Embryonic facial prominence (tissue), 1 donor: ENCODE measurements around the gene SLIT3.

Source experiments
- DNase-seq: peaks from one replicate; pipeline ENCODE4 v3.0.0-alpha.2; 2016; ENCODE audit errors: extremely low spot score

SLIT3 gene

GRCh38 chr5:169104937-169105494 lies 195.9 kb downstream of the SLIT3 start:
- no peak for DNase-seq

GRCh38 chr5:169103586-169104181 lies 197.3 kb downstream of the SLIT3 start:
- no peak for DNase-seq

- DNase-seq = no peak
Measured at GRCh38 chr5:169101966-169102365, 199.0 kb downstream of the SLIT3 start.

DNA sequence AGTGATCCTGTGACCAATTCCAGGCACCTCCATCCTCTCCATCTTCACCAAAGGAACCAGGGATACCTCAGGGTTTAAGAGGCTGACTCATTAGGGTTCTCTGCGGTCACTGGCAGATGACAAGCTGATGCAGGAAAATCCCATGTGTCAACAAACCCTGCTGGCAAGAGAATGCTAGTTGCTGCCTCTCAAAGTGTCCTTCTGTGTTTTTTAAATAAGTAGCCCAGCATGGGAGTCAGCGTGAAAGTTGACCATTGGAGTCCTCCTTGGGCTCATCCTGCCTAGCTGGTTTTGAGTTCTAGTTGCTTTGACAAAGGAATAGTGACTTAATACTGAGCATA lies 200.2 kb downstream of the SLIT3 start:
- DNase-seq = no peak

DNA sequence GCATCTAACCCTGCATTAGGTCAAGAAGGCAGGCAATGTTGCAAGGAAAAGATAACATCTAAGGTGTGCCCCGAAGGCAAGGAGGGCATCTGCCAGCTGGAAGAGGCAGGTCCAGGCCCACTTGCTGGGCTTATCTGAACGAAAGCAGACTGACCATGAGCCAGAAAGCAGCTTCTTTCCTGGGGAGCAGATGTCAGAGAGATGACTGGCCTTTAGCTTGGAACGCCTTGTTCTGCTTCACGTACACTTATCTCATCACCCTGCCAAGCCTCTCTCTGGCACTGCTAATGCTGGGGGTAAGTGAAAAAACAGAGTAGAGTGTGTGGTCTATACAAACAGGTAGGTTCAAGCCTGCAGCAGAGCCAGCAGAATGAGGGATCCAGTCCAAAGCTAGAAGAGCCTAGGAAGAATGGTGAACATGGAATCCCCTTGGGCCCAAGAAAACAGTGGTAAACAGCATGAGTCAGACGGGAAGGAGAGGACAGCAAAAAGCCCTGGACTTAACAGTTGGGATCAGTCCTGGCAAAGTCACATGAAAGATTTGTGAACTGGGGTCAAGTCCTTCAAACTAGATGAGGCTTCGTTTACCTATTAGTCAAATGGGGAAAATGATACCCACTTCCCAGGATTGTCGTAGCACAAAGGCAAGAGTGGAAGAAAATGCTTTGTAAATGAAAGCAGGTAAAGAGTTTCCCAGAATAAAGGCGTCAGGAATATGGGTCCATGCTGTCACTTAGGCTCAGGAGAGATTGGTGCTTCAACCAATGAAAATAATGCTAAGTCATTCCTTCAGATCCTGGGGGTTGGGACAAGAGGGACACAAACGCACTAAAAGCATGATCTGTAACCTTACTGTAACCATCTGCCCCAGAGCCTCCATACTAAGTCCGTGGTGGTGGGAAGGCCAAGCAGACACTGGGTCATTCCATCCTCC lies 200.9 kb downstream of the SLIT3 start:
- no peak for DNase-seq

DNA sequence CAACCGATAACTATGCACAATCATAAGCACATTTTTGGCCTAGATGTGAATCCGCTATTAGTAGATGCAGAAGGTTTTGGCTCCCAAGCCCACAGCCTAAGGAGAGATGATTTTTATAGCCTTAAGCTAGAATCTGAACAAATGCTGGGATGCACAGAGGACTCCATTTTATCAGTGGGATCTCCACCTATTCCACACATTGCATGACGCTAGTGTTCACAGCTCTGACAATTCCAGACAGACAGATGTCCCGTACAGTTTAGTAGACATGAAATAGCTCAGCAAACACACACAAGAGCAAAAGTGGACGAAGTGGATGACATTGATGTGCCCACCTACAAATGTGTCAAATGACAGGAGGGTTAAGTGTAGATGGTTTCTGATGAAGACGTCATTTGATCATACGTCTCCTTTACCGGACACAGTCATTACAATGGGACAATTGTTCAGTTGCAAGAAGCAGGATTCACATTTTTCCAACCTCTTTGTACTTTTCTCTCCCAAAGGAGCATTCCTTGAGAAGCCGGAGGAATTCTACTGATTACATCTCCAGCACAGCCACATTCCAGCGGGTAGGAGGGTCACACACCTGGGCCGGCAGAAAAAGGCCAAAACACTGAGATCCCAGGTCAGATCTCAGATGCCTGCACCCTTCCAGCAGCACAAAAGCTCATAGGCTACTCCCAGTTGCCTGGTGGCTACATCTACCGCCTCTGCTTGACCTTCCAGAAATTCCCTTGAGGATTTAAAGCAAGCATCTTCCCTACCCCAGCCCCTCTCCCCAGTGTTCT lies 202.4 kb downstream of the SLIT3 start:
- DNase-seq = no peak

- no peak for DNase-seq
Measured at GRCh38 chr5:169097374-169098326, 203.3 kb downstream of the SLIT3 start.

DNA sequence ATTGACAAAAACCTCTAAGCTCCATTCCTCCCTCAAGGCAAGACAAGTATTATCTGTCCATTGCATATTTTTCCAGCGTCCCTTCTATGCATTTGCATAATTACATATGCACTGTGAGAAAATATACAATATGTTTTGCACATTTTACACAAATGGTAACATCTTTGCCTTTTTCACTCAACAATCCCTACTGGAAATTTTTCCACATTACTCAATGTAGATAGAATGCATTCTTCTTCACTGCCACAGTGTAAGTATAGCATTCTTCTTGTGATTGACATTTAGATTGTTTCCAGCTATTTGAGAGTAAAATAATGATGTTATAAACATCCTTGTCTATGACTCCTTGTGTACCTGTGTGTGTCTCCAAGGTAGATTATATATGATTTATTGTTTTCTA lies 205.0 kb downstream of the SLIT3 start:
- no peak for DNase-seq

DNA sequence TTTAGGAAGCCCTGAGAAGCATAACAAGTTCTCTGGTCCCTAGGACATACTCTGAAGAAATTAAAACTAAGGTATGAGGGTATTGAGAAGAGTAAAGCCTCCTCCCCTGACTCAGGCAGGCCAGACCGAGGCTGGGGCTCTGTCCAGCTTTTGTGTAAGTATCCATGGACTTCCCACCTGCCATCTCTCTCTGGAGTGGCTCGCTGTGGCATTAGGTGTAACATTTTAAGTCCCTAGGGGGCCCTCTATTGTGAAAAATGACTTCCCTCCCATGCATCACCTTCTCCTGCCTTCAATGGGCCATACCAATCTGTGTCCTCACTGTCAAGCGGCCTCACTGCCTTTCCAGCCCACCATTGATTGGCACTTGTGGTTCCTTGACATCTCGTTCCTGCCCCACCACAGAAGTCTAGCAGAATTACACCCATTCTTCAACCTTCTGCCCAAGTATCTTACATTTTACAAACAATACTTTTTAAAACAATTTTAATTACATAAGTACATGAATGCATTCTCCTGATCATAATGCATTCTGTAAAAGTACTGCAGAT lies 205.5 kb downstream of the SLIT3 start:
- no peak for DNase-seq

DNA sequence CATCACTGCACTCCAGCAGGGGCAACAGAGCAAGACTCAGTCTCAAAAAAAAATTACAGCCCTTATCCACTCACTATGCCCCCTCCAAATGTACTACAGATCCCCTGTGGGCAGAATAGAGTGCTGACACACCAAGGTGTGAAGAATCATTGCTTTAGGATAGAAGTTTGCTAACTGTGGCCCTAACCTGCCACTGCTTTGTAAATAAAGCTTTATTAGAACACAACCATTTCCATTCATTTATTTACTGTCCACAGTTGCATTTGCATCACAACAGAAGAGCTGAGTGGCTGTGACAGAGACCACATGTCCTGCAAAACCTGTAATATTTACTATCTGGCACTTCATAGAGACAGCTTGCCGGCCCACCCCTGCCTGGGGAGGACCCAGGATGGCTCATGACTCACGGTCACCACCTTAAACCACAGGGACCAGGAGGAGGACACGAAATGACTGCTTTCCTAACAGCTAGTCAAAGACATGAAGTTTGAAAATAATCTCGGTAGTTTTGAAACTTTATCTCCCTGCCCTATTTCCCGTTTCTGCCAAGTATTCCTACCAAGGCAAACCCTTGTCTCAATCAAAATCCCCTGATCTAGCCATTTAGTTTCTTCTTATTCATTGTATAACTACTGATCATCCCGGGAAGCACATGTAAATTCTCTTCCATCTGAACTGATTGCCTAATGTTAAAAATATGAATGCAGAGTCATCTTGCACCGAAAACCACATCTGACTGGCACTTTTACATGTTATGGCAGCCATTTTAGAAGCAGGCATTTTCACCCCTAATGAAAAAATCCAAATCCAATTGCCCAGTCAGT lies 206.1 kb downstream of the SLIT3 start:
- DNase-seq = no peak

DNA sequence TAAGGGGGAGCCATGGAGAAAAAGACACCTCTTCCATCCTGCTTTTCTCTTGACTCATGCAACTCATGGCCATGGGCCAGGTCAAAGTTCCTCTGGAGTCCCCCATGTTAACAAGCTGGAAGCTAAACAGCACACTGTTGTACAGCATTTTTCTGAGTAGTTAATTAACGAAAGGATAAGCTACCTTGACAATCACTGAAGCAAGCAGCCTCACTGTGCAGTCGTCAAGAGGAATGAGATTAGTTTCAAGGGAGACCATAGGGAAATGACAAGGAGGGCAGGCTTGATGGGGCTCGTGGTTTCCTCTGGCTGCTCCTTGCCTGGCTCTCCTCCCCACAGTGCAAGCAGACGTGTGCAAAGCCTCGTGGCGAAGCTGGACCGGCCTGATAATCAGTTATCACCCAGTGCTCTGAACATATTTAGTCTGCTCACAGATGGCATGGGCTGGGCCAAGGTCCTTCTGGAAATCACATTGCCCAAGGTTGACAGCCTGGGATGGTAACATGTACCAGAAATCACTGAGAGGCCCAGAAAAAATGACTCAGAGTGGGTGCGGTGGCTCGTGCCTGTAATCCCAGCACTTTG lies 209.5 kb downstream of the SLIT3 start:
- no peak for DNase-seq

DNA sequence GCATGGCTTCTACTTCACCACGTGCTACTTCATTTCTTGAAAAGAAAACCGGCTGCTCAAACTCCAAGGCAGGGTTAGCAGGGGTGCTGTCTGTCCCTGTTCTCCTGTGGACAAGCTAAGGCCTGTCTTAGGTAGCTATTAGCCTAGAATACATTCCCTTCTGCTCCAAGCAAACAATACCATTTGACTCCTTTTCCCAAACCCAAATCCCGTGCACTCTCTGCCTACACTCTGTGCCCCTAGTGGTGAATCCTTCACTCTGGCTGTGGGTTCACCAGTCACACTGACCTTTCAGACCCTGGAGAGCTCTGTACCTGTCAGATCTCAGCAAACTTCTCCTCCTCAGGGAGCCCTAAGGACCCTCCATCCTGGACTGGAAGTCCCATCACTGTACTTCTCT lies 211.6 kb downstream of the SLIT3 start:
- no peak for DNase-seq

DNA sequence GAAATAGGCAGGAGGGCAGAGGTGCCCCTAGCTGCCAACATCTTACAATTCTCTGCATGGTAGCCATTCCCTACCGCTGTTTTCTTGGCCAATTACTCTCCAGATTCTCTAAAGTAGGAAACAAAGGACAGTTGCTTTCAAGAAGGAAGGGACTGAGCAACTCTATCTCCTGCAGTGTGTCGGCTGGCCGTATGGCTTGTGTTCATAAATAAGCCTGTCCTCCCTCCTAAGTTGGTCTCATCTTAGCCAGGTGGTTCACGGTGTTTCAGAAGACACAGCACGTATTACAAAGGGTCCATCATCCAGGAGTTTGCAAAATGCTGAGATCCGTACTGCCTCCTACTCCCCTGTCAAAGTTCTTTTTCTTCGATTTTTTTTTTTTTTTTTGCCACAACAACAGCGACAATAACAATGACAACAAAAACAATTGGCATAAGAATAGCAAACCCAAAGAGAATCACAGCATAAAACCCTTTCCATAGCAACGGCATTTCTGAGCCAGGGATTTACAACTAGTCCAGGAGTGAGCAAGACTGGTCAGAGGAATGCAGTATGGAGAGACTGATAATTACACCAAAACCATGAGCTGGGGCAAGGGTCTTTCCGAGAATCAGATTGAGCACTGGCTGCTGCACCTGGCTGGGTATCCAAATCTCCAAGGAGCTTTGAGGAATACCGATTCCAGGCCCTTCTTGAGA lies 212.8 kb downstream of the SLIT3 start:
- no peak for DNase-seq

DNA sequence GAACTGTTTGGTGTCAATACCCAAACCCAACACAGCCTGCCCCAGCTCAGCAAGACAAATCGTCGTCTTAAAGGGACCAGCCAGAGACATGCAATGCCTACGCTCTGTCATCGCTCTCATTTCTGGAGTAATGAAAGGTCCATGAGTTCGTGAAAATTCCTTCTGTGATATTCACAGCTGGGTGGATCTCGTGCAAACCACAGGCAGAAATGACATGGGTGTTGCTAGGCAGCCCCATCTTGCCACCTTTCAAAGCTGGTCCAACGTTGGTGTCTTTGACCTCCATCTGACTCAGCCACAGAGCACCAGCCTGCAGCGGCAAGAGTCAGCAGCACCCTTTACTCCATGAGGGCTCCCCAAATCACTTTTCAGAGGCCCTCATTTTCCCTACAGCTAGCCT lies 215.3 kb downstream of the SLIT3 start:
- DNase-seq = no peak

DNA sequence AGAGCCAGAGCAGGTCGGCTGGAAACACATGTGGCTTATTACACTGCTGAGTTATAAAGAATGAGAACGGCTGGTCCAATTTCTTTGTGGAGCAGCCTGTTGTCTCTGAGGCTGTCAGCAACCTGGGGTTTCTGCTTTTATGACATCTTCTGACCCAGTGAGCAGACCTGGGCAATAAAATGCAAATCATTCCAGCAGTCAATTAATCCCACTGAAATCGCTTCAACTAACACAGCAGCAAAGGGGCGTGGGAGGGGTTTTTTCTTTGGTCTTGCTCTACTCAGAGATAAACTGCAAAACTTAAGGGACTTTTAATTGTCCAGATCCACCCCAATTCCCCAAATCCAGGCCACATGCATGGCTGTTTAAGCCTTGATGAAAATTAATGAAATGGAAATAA lies 215.7 kb downstream of the SLIT3 start:
- no peak for DNase-seq

DNA sequence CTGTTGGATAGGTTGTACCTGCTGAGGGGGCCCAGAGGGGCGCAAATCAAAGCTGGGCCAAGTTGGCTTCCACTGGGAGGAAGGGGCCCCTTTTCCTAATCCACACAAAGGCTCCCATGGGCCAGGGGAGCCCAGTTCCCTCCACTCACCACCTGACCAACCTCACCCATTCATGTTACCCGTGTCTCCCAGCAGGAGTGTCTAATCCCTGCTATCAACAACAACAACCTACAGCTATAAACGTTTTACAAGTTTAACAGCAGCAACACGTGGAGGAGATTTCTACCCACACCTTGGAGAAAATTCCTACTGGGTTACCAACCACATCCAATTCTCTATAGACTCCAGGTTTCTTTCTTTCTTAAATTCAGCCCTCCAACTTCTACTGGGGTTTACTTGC lies 216.2 kb downstream of the SLIT3 start:
- DNase-seq = no peak

DNA sequence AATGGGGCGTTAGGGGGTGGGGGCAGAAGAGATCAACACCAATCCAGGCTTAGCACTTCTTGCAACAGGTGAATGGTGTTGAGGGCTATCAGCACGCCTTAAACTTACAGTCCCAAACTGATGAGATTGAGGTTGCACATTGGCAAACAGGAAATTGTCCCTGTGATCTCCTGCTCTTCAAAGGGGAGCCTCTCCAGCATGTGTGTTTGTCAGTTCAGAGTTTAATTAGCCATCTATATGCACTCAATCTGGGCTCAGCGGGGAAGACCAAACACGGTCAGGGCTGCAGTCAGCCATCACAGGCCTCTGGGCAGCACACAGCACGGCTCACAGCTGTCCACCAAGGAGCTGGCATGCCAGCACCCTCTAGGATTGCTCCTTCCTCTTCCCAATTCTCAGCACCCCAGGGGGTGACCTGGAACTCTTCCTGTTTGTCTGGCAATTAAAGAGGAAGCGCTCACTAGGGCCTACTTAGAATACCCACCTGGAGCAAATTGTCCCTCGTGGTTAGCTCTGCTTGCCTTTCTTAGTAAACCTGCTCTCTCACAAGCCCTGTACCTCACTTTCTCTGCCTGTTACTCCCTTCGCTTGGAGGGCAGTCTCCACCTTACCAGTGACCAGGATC lies 217.4 kb downstream of the SLIT3 start:
- no peak for DNase-seq

- no peak for DNase-seq
Measured at GRCh38 chr5:169081000-169081724, 219.8 kb downstream of the SLIT3 start.
